Hepatocyte (in vitro differentiated cells): ENCODE measurements around the gene ITPRIPL2.

Source experiments
- CTCF ChIP-seq: fragments of 200-600 bp; sonication (generic); IDR thresholded peaks from 2 replicates; pipeline ENCODE4 v1.5.1; 2016; ENCODE audit warnings: antibody characterized with exemption, mild to moderate bottlenecking; ENCODE audit not compliant: poor library complexity
- EZH2phosphoT487 ChIP-seq: fragments of 200-600 bp; sonication (generic); IDR thresholded peaks from one replicate; pipeline ENCODE4 v1.6.1; 2018; ENCODE audit warnings: antibody characterized with exemption, mild to moderate bottlenecking, low read depth, moderate library complexity; ENCODE audit not compliant: unreplicated experiment, severe bottlenecking

- TF ChIP-seq CTCF (no peak), EZH2phosphoT487 (no peak)
Measured at GRCh38 chr16:19075511-19075910, 38.3 kb upstream of the ITPRIPL2 start.
